Activated naive CD4-positive, alpha-beta T cell treated with Interleukin-2 at 50 U/mL for 16 hours (primary cell): ENCODE results near the gene TMPRSS9.
"Not testable (repeated sequence)": the region's sequence is repeated elsewhere in the genome, so short reads cannot be mapped to it uniquely, and the experiment has no call there.

Source experiments
- DNase-seq: peaks from one replicate; pipeline ENCODE4 v3.0.0-alpha.2; 2020

The TMPRSS9 gene

GRCh38 chr19:2443116-2443784, 83.2 kb downstream of the TMPRSS9 start:
- no peak for DNase-seq

- no peak for DNase-seq
Measured at GRCh38 chr19:2443785-2444182, 83.7 kb downstream of the TMPRSS9 start.

GRCh38 chr19:2444251-2445002, 84.4 kb downstream of the TMPRSS9 start:
- DNase-seq, result no peak

GRCh38 chr19:2446381-2446780, 86.3 kb downstream of the TMPRSS9 start:
- no peak for DNase-seq

DNA sequence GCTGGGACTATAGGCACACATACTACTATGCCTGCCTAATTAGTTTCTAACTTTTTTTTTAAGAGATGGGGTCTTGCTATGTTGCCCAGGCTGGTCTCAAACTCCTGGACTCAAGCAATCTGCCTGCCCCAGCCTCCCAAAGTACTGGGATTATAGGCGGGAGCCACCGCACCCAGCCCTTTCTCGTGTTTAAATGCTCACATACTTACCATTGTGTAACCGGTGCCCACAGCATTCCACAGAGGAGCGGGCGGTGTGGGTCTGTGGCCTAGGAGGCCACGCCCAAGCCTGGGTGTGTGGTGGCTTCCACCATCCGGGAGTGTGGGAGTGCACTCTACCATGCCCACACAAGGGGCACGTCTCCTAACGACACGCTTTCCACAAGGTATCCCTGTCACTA, 89.0 kb downstream of the TMPRSS9 start:
- DNase-seq, result no peak

DNA sequence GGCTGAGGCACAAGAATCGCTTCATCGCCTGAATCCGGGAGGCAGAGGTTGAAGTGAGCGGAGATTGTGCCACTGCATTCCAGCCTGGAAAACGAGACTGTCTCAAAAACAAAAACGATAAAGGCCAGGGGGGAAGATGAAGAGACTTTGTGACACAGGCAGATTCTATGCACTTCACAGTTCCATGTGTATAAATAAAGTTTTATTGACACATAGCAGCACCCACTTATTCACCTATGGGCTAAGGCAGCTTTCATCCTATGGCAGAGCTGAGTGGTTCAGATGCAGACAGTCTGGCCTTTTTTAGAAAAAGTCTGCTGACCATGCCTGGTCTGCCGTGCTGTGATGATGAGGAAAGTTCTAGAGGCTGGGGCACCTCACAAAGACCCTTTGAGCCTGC, 91.1 kb downstream of the TMPRSS9 start:
- DNase-seq, result no peak

- no peak for DNase-seq
Measured at GRCh38 chr19:2451741-2452140, 91.7 kb downstream of the TMPRSS9 start.

GRCh38 chr19:2453431-2454025, 93.5 kb downstream of the TMPRSS9 start:
- DNase-seq, result no peak

- no peak for DNase-seq
Measured at GRCh38 chr19:2454199-2454961, 94.3 kb downstream of the TMPRSS9 start.

GRCh38 chr19:2454962-2455850, 95.1 kb downstream of the TMPRSS9 start:
- DNase-seq, result no peak

DNA sequence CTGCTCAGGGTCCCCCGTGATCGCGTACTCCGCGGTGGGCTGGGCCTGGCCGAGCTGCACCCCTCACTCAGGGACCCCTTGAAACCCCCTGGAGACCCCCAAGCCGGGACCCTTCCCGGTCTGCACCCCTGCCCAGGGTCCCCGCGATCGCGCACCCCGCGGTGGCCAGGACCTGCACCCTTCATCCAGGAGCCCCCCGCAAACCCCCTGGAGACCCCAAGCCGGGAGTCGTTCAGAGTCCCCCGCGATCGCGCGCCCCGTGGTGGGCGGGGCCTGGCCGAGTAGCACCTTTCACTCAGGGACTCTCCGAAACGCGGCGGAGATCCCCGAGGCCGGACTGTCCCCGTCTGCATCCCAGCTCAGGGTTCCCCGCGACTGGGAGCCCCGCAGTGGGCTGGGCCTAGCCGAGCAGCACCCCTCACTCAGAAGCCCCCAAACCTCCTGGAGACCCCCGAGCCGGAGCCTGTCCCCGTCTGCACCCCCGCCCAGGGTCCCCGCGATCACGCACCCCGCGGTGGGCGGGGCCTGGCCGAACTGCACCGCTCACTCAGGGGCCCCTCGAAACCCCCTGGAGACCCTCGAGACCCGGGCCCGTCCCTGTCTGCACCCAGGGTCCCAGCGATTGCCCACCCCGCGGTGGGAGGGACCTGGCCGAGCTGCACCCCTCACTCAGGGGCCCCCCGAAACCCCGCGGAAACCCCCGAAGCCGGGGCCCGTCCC, 95.9 kb downstream of the TMPRSS9 start:
- peak; percentile 58 for DNase-seq

- no peak for DNase-seq
Measured at GRCh38 chr19:2457394-2458037, 97.5 kb downstream of the TMPRSS9 start.

GRCh38 chr19:2458054-2458453, 98.0 kb downstream of the TMPRSS9 start:
- no peak for DNase-seq

DNA sequence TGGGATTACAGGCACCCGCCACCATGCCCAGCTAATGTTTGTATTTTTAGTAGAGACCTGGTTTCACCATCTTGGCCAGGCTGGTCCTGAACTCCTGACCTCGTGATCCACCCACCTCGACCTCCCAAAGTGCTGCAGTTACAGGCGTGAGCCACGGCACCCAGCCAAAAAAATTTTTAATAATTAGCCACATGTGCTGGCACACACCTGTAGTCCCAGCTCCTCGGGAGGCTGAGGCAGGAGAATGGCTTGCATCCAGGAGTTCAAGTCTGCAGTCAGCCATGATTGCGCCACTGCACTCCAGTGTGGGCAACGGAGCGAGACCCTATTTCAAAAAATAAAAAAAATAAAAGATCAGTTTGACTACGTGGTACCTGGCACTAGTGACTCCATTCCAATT, 98.7 kb downstream of the TMPRSS9 start:
- not testable (repeated sequence) for DNase-seq

- DNase-seq, result no peak
Measured at GRCh38 chr19:2460245-2460644, 100.2 kb downstream of the TMPRSS9 start.

- DNase-seq, result peak; percentile 69
Measured at GRCh38 chr19:2461751-2462634, 101.9 kb downstream of the TMPRSS9 start.

DNA sequence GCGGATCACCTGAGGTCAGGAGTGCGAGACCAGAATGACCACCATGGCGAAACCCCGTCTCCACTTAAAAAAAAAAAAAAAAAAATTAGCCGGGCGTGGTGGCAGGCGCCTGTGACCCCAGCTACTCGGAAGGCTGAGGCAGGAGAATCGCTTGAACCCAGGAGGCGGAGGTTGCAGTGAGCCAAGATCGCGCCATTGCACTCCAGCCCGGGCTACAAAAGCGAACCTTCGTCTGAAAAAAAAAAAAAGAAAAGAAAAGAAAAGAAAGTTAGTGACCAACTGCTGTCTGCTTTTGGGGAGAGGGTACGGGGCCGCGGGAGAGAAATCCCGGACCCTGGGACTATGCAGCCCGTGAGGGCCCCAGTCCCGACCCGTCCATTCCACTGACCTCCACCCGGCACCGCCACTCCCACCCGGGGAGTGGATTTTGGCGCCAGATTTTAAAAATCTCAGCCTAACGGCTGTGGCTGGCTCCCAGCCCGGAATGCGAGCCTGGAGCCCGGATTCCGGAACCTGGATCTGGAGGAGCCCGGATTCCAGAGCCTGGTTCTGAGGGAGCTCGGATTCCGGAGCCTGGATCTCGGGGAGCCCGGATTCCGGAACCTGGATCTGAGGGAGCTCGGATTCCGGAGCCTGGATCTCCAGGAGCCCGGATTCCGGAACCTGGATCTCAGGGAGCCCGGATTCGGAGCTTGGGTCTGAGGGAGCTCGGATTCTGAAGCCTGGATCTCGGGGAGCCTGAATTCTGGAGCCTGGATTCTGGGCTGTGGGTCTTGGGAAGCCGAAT, 102.8 kb downstream of the TMPRSS9 start:
- DNase-seq, result no peak

- DNase-seq, result not testable (repeated sequence)
Measured at GRCh38 chr19:2463694-2464093, 103.6 kb downstream of the TMPRSS9 start.

DNA sequence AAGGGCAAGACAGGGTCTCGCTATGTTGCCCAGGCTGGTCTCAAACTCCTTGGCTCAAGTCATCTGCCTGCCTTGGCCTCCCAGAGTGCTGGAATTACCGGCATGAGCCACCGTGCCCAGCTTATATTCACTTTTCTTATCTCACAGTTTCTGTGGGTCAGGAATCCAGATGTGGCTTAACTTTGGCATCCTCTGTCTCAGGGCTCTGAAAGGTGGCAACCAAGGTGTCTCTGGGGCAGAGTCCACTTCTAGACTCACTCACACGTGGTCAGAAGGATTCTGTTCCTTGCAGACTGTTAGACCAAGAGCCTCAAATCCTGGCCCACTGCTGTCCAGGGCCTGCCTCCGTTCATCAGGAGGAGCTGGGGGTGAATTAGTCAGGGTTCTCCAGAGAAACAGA, 104.3 kb downstream of the TMPRSS9 start:
- DNase-seq, result no peak
